GF-D8 (cell line): ENCODE measurements around the gene RAB4B.
"Not testable (repeated sequence)": the region's sequence is repeated elsewhere in the genome, so short reads cannot be mapped to it uniquely, and the experiment has no call there.

Experiments used
- DNase-seq: peaks from one replicate; lab custom pipeline; 2025; lab: John Stamatoyannopoulos, UW

RAB4B gene

GRCh38 chr19:40750874-40751537, 27.0 kb upstream of the RAB4B start, which contains the start of gene SNRPA:
SNRPA (plus strand) TSS chr19:40751203; CDS start chr19:40751409, 206 bp downstream.
- peak; percentile 90 for DNase-seq

- DNase-seq, result no peak
Observed at GRCh38 chr19:40752257-40752781, 25.7 kb upstream of the RAB4B start.

GRCh38 chr19:40754611-40755247, 23.3 kb upstream of the RAB4B start:
- DNase-seq, result no peak

GRCh38 chr19:40755248-40755624, 22.8 kb upstream of the RAB4B start:
- no peak for DNase-seq

- DNase-seq, result no peak
Observed at GRCh38 chr19:40755791-40756190, 22.3 kb upstream of the RAB4B start.

GRCh38 chr19:40756502-40757110, 21.4 kb upstream of the RAB4B start:
- DNase-seq, result no peak

- DNase-seq, result no peak
Observed at GRCh38 chr19:40758491-40758890, 19.6 kb upstream of the RAB4B start.

GRCh38 chr19:40759352-40759751, 18.7 kb upstream of the RAB4B start:
- DNase-seq, result no peak

GRCh38 chr19:40762754-40763470, 15.1 kb upstream of the RAB4B start:
- DNase-seq, result no peak

GRCh38 chr19:40763526-40763925, 14.5 kb upstream of the RAB4B start:
- no peak for DNase-seq

GRCh38 chr19:40763963-40764362, 14.1 kb upstream of the RAB4B start:
- DNase-seq, result no peak

- not testable (repeated sequence) for DNase-seq
Observed at GRCh38 chr19:40766385-40766784, 11.7 kb upstream of the RAB4B start.

- no peak for DNase-seq
Observed at GRCh38 chr19:40768869-40769268, 9.2 kb upstream of the RAB4B start.

- DNase-seq, result not testable (repeated sequence)
Observed at GRCh38 chr19:40771101-40771862, 6.8 kb upstream of the RAB4B start.

GRCh38 chr19:40774916-40775631, 3.0 kb upstream of the RAB4B start, which contains the start of gene MIA:
MIA (plus strand) TSS chr19:40775521; CDS start chr19:40775543, 22 bp downstream.
- DNase-seq, result no peak

GRCh38 chr19:40775632-40776022, 2.4 kb upstream of the RAB4B start:
- no peak for DNase-seq

- DNase-seq, result no peak
Observed at GRCh38 chr19:40776364-40776763, 1.7 kb upstream of the RAB4B start.

GRCh38 chr19:40776932-40777644, 959 bp upstream of the RAB4B start:
- peak; percentile 97 for DNase-seq

GRCh38 chr19:40777645-40777936, 456 bp upstream of the RAB4B start:
- no peak for DNase-seq

- DNase-seq, result no peak
Observed at GRCh38 chr19:40778706-40779284, 748 bp downstream of the RAB4B start.
